Fibroblast of the conjunctiva (primary cell): ENCODE measurements around the gene CYP46A1.

Experiments
- DNase-seq: peaks from one replicate; pipeline ENCODE4 v3.0.0-alpha.2; 2010; ENCODE audit warnings: low read depth

Gene CYP46A1

GRCh38 chr14:99745307-99745951 is 61.3 kb downstream of the CYP46A1 start:
- DNase-seq = no peak

- no peak for DNase-seq
Measured at GRCh38 chr14:99747167-99747566, 63.1 kb downstream of the CYP46A1 start.

GRCh38 chr14:99747582-99748330 is 63.7 kb downstream of the CYP46A1 start:
- no peak for DNase-seq

- no peak for DNase-seq
Measured at GRCh38 chr14:99748529-99748928, 64.4 kb downstream of the CYP46A1 start.

- DNase-seq = no peak
Measured at GRCh38 chr14:99749142-99749541, 65.0 kb downstream of the CYP46A1 start.

GRCh38 chr14:99749763-99750715 is 65.9 kb downstream of the CYP46A1 start:
- DNase-seq = no peak

GRCh38 chr14:99750746-99751450 is 66.8 kb downstream of the CYP46A1 start:
- DNase-seq = no peak

GRCh38 chr14:99751539-99752485 is 67.7 kb downstream of the CYP46A1 start:
- no peak for DNase-seq

GRCh38 chr14:99752486-99753121 is 68.5 kb downstream of the CYP46A1 start:
- no peak for DNase-seq

GRCh38 chr14:99753225-99754140 is 69.4 kb downstream of the CYP46A1 start:
- DNase-seq = no peak

- no peak for DNase-seq
Measured at GRCh38 chr14:99754141-99755067, 70.3 kb downstream of the CYP46A1 start.

- no peak for DNase-seq
Measured at GRCh38 chr14:99755068-99755405, 70.9 kb downstream of the CYP46A1 start.

GRCh38 chr14:99755629-99756603 is 71.8 kb downstream of the CYP46A1 start:
- peak; percentile 81 for DNase-seq

- no peak for DNase-seq
Measured at GRCh38 chr14:99756796-99757195, 72.7 kb downstream of the CYP46A1 start.

- DNase-seq = peak; percentile 74
Measured at GRCh38 chr14:99757331-99758070, 73.4 kb downstream of the CYP46A1 start.

- DNase-seq = peak; percentile 73
Measured at GRCh38 chr14:99758121-99758821, 74.2 kb downstream of the CYP46A1 start.
